ENCODE results near the gene TRIM8.
"Not testable (repeated sequence)": the region's sequence is repeated elsewhere in the genome, so short reads cannot be mapped to it uniquely, and the experiment has no call there.

TRIM8 gene

GRCh38 chr10:102650655-102651454, 6.6 kb downstream of the TRIM8 start:
- DNase-seq (ENCODE audit: low read depth): no peak

- no peak for DNase-seq (ENCODE audit: low read depth)
These were observed 7.3 kb downstream of the TRIM8 start for GRCh38 chr10:102651455-102652169.

- DNase-seq (ENCODE audit: low read depth): no peak
These were observed 8.1 kb downstream of the TRIM8 start for GRCh38 chr10:102652170-102652916.

GRCh38 chr10:102653060-102653459, 8.8 kb downstream of the TRIM8 start:
- DNase-seq (ENCODE audit: low read depth): no peak

GRCh38 chr10:102654566-102654965, 10.3 kb downstream of the TRIM8 start:
- DNase-seq (ENCODE audit: low read depth): no peak

GRCh38 chr10:102654969-102655368, 10.7 kb downstream of the TRIM8 start:
- no peak for DNase-seq (ENCODE audit: low read depth)

- DNase-seq (ENCODE audit: low read depth): no peak
These were observed 11.7 kb downstream of the TRIM8 start for GRCh38 chr10:102656026-102656425.

- DNase-seq (ENCODE audit: low read depth): no peak
These were observed 12.6 kb downstream of the TRIM8 start for GRCh38 chr10:102656791-102657371.

- DNase-seq (ENCODE audit: low read depth): no peak
These were observed 13.2 kb downstream of the TRIM8 start for GRCh38 chr10:102657451-102657850.

GRCh38 chr10:102657984-102658724, 13.9 kb downstream of the TRIM8 start:
- no peak for DNase-seq (ENCODE audit: low read depth)

GRCh38 chr10:102658802-102659201, 14.5 kb downstream of the TRIM8 start:
- DNase-seq (ENCODE audit: low read depth): no peak

- peak; percentile 69 for DNase-seq (ENCODE audit: low read depth)
These were observed 16.8 kb downstream of the TRIM8 start for GRCh38 chr10:102660888-102661657.

GRCh38 chr10:102661658-102662028, 17.4 kb downstream of the TRIM8 start:
- DNase-seq (ENCODE audit: low read depth): no peak

- no peak for DNase-seq (ENCODE audit: low read depth)
These were observed 21.7 kb downstream of the TRIM8 start for GRCh38 chr10:102665904-102666509.

GRCh38 chr10:102667411-102667810, 23.1 kb downstream of the TRIM8 start:
- not testable (repeated sequence) for DNase-seq (ENCODE audit: low read depth)

- DNase-seq (ENCODE audit: low read depth): no peak
These were observed 24.2 kb downstream of the TRIM8 start for GRCh38 chr10:102668326-102669107.

- no peak for DNase-seq (ENCODE audit: low read depth)
These were observed 25.2 kb downstream of the TRIM8 start for GRCh38 chr10:102669206-102670064.

- DNase-seq (ENCODE audit: low read depth): no peak
These were observed 25.9 kb downstream of the TRIM8 start for GRCh38 chr10:102670065-102670670.

All from CMK (cell line).